Activated CD4-positive, alpha-beta memory T cell treated with anti-CD3 and anti-CD28 coated beads, Interleukin-2, amount 10 ng/mL, durations not matched to agents 7 days and 5 days (primary cell): ENCODE data around the gene PIGU. TPM values are rescaled to one million over a fixed set of nuclear protein-coding genes. Genes with fewer than 3 reads are reported as not detected.

Source experiments
- CTCF ChIA-PET: fragments of 350-600 bp; sonication (Branson Sonifier 250); formaldehyde crosslinking; loops from one replicate; lab custom pipeline; 2021; ENCODE audit warnings: antibody characterized with exemption, inconsistent platforms; lab: Charles Lee
- POLR2A ChIA-PET: fragments of 350-600 bp; sonication (Branson Sonifier 250); formaldehyde crosslinking; loops from one replicate; lab custom pipeline; 2021; ENCODE audit warnings: antibody characterized with exemption; lab: Charles Lee
- DNase-seq: peaks from one replicate; pipeline ENCODE4 v3.0.0-alpha.2; 2020
- H3K27ac Mint-ChIP-seq: one replicate; pipeline ENCODE4 v1.8.0; 2021; ENCODE audit warnings: mild to moderate bottlenecking, mixed read lengths
- H3K27me3 Mint-ChIP-seq: one replicate; pipeline ENCODE4 v1.8.0; 2021; ENCODE audit warnings: mixed read lengths
- H3K36me3 Mint-ChIP-seq: one replicate; pipeline ENCODE4 v1.8.0; 2021; ENCODE audit warnings: low read depth, mixed read lengths
- H3K4me1 Mint-ChIP-seq: one replicate; pipeline ENCODE4 v1.8.0; 2021; ENCODE audit warnings: mixed read lengths
- H3K4me3 Mint-ChIP-seq: one replicate; pipeline ENCODE4 v1.8.0; 2021; ENCODE audit warnings: mild to moderate bottlenecking, mixed read lengths
- H3K9me3 Mint-ChIP-seq: one replicate; pipeline ENCODE4 v1.8.0; 2021; ENCODE audit warnings: mixed read lengths
- total RNA-seq, 2 experiments: library from RNA; stranded (reverse); gene quantifications; one replicate each; pipeline ENCODE4 v1.2.3, GENCODE V29; 2021

Gene PIGU
- total RNA-seq, 2 experiments from 2014 or later = 18.3 to 18.6 TPM

DNA sequence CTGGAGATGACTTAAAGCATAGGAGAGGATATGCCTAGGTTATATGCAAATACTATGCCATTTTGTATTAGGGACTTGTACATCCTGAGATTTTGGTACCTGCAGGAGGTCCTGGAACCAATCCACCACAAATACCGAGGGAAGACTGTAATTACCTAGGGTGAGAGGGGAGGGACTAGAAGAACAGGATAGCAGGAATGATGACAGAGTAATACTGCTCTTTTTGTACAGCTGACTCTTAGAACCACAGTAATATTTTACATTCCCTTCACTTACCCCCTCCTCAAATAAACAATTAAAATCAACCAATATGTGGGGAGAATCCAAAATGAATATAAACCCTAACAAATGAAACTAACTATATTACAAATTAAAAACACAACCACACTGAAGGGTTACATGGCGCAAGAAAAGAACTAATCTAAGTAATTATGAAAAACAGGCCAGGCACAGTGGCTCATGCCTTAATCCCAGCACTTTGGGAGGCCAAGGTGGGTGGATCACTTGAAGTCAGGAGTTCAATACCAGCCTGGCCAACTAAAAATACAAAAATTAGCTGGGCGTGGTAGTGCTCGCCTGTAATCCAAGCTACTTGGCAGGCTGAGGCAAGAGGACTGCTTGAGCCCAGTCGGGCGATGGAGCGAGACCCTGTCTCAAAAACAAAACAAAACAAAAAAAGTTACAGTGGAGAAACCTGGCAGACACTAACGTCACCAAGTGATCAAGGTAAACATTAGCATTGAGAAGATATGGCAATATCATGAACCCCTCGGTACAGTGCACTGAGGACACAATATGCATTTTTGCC lies 81.3 kb downstream of the PIGU start:
- no peaks in the 10 kb centered on the region for H3K27me3 Mint-ChIP-seq
- no peaks in the 10 kb centered on the region for H3K36me3 Mint-ChIP-seq
- H3K4me3 Mint-ChIP-seq = no peak overlapping the region
- no peak overlapping the region for H3K27ac Mint-ChIP-seq
- H3K9me3 Mint-ChIP-seq = no peaks in the 10 kb centered on the region
- POLR2A ChIA-PET = no interaction called here
- no peaks in the 10 kb centered on the region for H3K4me1 Mint-ChIP-seq
- no peak for DNase-seq
- CTCF ChIA-PET = no interaction called here

- POLR2A ChIA-PET = no interaction called here
- H3K9me3 Mint-ChIP-seq = no peaks in the 10 kb centered on the region
- H3K36me3 Mint-ChIP-seq = peaks cover 5% of the 10 kb centered on the region
- no peak overlapping the region for H3K4me3 Mint-ChIP-seq
- CTCF ChIA-PET = no interaction called here
- H3K27me3 Mint-ChIP-seq = no peaks in the 10 kb centered on the region
- no peak overlapping the region for H3K27ac Mint-ChIP-seq
- no peak for DNase-seq
- peaks cover 9% of the 10 kb centered on the region for H3K4me1 Mint-ChIP-seq
Measured at GRCh38 chr20:34586488-34587163, 90.3 kb downstream of the PIGU start.

DNA sequence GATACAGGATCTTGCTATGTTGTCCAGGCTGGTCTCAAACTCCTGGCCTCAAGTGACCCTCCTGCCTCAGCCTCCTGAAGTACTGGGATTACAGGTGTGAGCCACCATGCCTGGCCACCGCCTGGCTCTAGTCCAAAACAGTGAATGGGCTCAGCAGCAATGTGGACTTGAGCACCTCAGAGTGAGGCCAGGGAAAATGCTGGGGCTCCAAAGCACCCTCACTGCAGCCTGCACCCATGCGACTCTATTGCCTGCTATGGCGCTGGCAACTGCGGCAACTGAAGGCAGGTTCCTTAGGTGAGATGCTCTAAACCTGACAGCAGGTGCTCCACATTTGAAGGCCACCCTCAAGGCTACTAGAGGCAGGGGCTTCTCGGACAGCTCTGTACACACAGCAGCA lies 91.9 kb downstream of the PIGU start:
- ChIA-PET POLR2A (no interaction called here), CTCF (interaction anchor here (0.6 kb wide), 1 partner anchor 110 kb away, joined by 4 read pairs; no protein-coding TSS in a partner anchor)
- Mint-ChIP-seq H3K4me3 (no peak overlapping the region), H3K27ac (no peak overlapping the region), H3K36me3 (peaks cover 10% of the 10 kb centered on the region), H3K9me3 (no peaks in the 10 kb centered on the region), H3K4me1 (peaks cover 25% of the 10 kb centered on the region), H3K27me3 (no peaks in the 10 kb centered on the region)
- no peak for DNase-seq

- H3K36me3 Mint-ChIP-seq = peaks cover 13% of the 10 kb centered on the region
- POLR2A ChIA-PET = interaction anchor here (1.1 to 1.6 kb wide), 2 partner anchors 25 to 563 kb away, joined by 3 to 7 read pairs; partner anchors contain the start of genes EDEM2 and MAP1LC3A
- H3K27ac Mint-ChIP-seq = no peak overlapping the region
- H3K4me3 Mint-ChIP-seq = no peak overlapping the region
- no peak for DNase-seq
- peaks cover 35% of the 10 kb centered on the region for H3K4me1 Mint-ChIP-seq
- H3K9me3 Mint-ChIP-seq = no peaks in the 10 kb centered on the region
- H3K27me3 Mint-ChIP-seq = no peaks in the 10 kb centered on the region
- CTCF ChIA-PET = interaction anchor here (0.8 to 1.6 kb wide), 2 partner anchors 45 to 125 kb away, joined by 4 read pairs; no protein-coding TSS in a partner anchor
Measured at GRCh38 chr20:34583544-34583943, 93.3 kb downstream of the PIGU start.

DNA sequence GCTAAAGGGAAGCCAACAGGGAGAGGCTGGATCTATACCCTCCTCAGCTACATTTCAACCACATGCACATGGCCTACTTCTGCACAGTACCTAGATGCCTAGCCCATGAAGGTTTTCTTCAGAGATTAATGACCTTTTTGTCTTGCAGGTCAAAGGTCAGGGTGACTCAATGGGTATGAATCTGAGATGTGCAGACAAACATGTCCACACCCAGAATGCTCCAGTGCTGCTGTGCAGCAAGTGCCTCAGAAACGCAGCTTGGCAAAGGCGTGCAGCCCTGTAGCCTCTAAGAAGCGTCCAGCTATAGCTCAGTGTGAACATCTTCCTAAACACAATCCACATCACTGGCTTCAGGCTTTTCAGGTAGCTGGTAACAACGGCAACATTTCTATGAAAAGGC lies 94.0 kb downstream of the PIGU start:
- Mint-ChIP-seq H3K27ac (no peak overlapping the region), H3K9me3 (no peaks in the 10 kb centered on the region), H3K4me1 (peaks cover 35% of the 10 kb centered on the region), H3K36me3 (peaks cover 13% of the 10 kb centered on the region), H3K27me3 (no peaks in the 10 kb centered on the region), H3K4me3 (no peak overlapping the region)
- CTCF ChIA-PET = interaction anchor here (1.2 to 1.6 kb wide), 2 partner anchors 44 to 125 kb away, joined by 3 to 4 read pairs; no protein-coding TSS in a partner anchor
- POLR2A ChIA-PET = interaction anchor here (0.8 to 1.6 kb wide), 3 partner anchors 24 to 564 kb away, joined by 3 to 7 read pairs (median 3); partner anchors contain the start of genes EDEM2 and MAP1LC3A
- no peak for DNase-seq

GRCh38 chr20:34582221-34582620 lies 94.7 kb downstream of the PIGU start:
- no peak overlapping the region for H3K4me3 Mint-ChIP-seq
- POLR2A ChIA-PET = interaction anchor here (1.6 kb wide), 1 partner anchor 24 kb away, joined by 7 read pairs; the partner anchor contains the start of gene MAP1LC3A
- peak overlapping the region; percentile 85 for H3K27ac Mint-ChIP-seq
- peaks cover 13% of the 10 kb centered on the region for H3K36me3 Mint-ChIP-seq
- DNase-seq = no peak
- H3K4me1 Mint-ChIP-seq = peaks cover 35% of the 10 kb centered on the region
- CTCF ChIA-PET = interaction anchor here (1.2 to 1.6 kb wide), 2 partner anchors 44 to 126 kb away, joined by 3 to 4 read pairs; no protein-coding TSS in a partner anchor
- no peaks in the 10 kb centered on the region for H3K9me3 Mint-ChIP-seq
- no peaks in the 10 kb centered on the region for H3K27me3 Mint-ChIP-seq

DNA sequence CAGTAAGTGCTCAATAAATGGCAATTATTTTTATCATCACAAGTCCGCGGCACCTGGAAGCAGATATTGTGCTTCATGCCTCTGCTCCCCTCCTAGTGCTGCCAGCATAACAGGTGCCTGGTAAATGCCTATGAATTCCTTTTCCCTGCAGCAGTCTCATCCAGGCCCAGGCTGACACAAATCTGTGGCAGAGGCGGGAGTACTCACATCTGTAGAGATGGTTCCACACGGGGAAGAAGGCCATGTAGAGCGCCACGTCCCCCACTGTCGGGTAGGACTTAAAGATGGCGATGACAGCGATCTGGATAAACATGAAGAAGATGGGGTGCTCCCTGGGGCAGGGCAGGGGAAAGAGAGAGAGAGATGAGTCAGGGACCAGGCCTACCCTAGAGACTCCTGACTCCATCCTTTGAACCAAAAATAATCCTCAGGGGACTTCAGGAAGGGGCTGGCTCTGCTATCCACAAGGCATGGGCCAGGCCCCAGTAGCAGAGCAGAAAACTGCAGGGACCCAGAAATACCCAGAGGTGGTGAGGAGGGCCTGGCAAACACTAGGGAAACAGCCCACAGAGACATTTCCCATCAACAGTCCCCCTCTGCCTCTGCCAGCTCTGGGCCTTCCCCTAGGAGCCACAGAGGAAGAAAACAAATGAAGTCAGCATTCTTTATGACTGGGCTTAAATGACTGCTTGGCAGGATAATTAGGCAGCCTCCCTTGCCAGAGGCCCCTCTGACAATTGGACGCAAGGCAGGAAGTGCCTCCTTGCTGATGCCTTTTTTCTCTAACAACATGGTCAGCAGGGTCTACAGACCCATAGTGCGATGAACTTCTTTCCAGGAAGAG lies 95.3 kb downstream of the PIGU start:
- Mint-ChIP-seq H3K27me3 (no peaks in the 10 kb centered on the region), H3K27ac (peak overlapping the region; percentile 85), H3K4me3 (no peak overlapping the region), H3K9me3 (no peaks in the 10 kb centered on the region), H3K36me3 (peaks cover 13% of the 10 kb centered on the region), H3K4me1 (peaks cover 35% of the 10 kb centered on the region)
- POLR2A ChIA-PET = no interaction called here
- DNase-seq = peak; percentile 26
- CTCF ChIA-PET = interaction anchor here (1.2 to 1.8 kb wide), 3 partner anchors 43 to 188 kb away, joined by 3 to 9 read pairs (median 4); no protein-coding TSS in a partner anchor

DNA sequence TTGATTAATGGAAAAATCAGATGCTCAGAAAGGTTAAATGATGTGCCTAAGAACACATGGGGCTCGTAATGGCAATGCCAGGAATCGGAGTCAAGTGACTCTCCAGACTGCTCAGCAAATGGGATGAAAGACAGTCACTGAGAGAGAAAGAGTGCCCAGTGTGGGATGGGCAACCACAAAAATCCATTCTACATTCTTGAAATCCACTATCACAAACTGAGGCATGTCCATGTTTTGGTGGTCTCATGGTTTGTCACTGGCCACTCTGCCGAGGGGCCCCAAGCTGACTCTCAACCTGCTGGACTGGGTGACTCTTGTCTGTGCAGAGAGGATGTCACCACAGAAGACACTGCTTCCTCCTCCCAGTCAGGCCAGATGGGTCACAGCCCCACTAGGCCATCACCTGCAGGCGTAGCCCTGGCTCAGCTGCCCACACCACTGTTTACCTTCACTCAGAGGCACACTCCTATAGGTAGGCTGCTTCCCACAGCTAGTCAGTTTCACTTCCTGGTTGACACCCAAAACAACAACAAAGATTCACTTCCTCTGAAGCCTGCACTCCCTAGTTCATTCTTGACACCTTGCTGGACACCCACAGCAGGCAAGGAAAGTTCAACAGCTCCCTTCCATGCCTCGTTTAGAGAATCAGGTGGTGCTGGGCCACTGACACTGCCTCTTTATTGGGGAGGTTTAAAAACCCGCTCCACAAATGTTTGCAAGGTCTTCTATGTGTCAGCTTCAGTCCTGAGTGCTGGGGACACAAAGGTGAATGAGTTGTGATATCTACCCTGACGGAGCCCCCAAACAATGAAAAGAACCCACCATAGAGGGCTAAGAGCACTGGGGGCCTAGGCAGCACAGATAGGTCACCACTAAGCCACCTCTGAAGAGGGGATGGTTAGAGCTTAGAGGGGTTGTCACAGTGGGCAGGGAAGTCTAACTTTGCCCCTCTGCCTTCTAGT lies 96.6 kb downstream of the PIGU start:
- DNase-seq = peak; percentile 50
- Mint-ChIP-seq H3K27ac (peak overlapping the region; percentile 85), H3K4me1 (peaks cover 35% of the 10 kb centered on the region), H3K36me3 (peaks cover 10% of the 10 kb centered on the region), H3K4me3 (no peak overlapping the region), H3K27me3 (no peaks in the 10 kb centered on the region), H3K9me3 (no peaks in the 10 kb centered on the region)
- ChIA-PET POLR2A (interaction anchor here (1.7 to 2.5 kb wide), 2 partner anchors 21 to 64 kb away, joined by 7 to 9 read pairs; partner anchors contain the start of genes DYNLRB1 and MAP1LC3A), CTCF (interaction anchor here (1.8 kb wide), 1 partner anchor 189 kb away, joined by 9 read pairs; no protein-coding TSS in a partner anchor)

- peaks cover 35% of the 10 kb centered on the region for H3K4me1 Mint-ChIP-seq
- ChIA-PET POLR2A (interaction anchor here (1.6 to 2.5 kb wide), 3 partner anchors 17 to 63 kb away, joined by 5 to 9 read pairs (median 7); partner anchors contain the start of genes DYNLRB1 and MAP1LC3A), CTCF (interaction anchor here (1.3 to 1.8 kb wide), 2 partner anchors 190 kb away, joined by 4 to 9 read pairs; no protein-coding TSS in a partner anchor)
- H3K4me3 Mint-ChIP-seq = no peak overlapping the region
- no peaks in the 10 kb centered on the region for H3K9me3 Mint-ChIP-seq
- DNase-seq = no peak
- no peaks in the 10 kb centered on the region for H3K27me3 Mint-ChIP-seq
- H3K27ac Mint-ChIP-seq = peak overlapping the region; percentile 85
- peaks cover 8% of the 10 kb centered on the region for H3K36me3 Mint-ChIP-seq
Measured at GRCh38 chr20:34579191-34579978, 97.5 kb downstream of the PIGU start.

DNA sequence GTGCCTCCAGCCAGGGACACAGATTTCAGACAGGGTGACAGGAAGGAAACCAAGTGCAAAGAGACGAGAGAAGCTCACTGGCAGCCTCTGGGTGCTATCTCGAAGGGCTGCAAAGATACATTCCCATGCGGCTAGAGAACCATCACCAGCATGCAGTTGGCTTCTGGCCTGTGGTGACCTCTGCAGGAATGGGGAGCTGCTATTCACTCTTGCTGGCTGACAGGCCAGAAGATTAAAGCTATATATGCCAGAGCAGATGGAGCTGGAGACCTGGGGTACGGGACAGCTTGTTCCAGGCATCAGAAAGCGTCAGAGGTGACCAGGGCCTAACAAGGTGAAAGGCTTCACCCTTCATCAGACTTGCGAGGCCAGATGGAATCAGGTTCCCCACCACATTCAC lies 98.4 kb downstream of the PIGU start:
- H3K4me1 Mint-ChIP-seq = peaks cover 35% of the 10 kb centered on the region
- H3K36me3 Mint-ChIP-seq = peaks cover 8% of the 10 kb centered on the region
- H3K9me3 Mint-ChIP-seq = no peaks in the 10 kb centered on the region
- no peaks in the 10 kb centered on the region for H3K27me3 Mint-ChIP-seq
- no peak overlapping the region for H3K4me3 Mint-ChIP-seq
- no peak for DNase-seq
- CTCF ChIA-PET = interaction anchor here (1.3 kb wide), 1 partner anchor 191 kb away, joined by 4 read pairs; no protein-coding TSS in a partner anchor
- no peak overlapping the region for H3K27ac Mint-ChIP-seq
- POLR2A ChIA-PET = interaction anchor here (1.6 to 2.5 kb wide), 2 partner anchors 16 to 20 kb away, joined by 5 to 9 read pairs; partner anchors contain the start of gene MAP1LC3A
